NOMO-1 treated with dmso at 0.1 percent for 144 hours (cell line): ENCODE results near the gene MTCH1.
"Not testable (repeated sequence)": the region's sequence is repeated elsewhere in the genome, so short reads cannot be mapped to it uniquely, and the experiment has no call there.

Source experiments
- DNase-seq: peaks from one replicate; lab custom pipeline; 2025; ENCODE audit not compliant: unreplicated experiment; lab: John Stamatoyannopoulos, UW

MTCH1 gene

GRCh38 chr6:36997811-36998722 lies 12.1 kb upstream of the MTCH1 start:
- no peak for DNase-seq

- not testable (repeated sequence) for DNase-seq
These were observed 4.4 kb upstream of the MTCH1 start for GRCh38 chr6:36990401-36990800.

GRCh38 chr6:36989264-36989663 lies 3.3 kb upstream of the MTCH1 start:
- no peak for DNase-seq

- no peak for DNase-seq
These were observed 680 bp upstream of the MTCH1 start for GRCh38 chr6:36986704-36987047.

GRCh38 chr6:36985417-36985807 lies 584 bp downstream of the MTCH1 start:
- DNase-seq, result no peak

- DNase-seq, result no peak
These were observed 1.2 kb downstream of the MTCH1 start for GRCh38 chr6:36984581-36985416.

GRCh38 chr6:36983538-36983937 lies 2.5 kb downstream of the MTCH1 start:
- DNase-seq, result no peak

- DNase-seq, result no peak
These were observed 4.9 kb downstream of the MTCH1 start for GRCh38 chr6:36980876-36981619.

- no peak for DNase-seq
These were observed 5.9 kb downstream of the MTCH1 start for GRCh38 chr6:36980129-36980528.

- DNase-seq, result no peak
These were observed 6.7 kb downstream of the MTCH1 start for GRCh38 chr6:36979347-36979742.

GRCh38 chr6:36978421-36979346 lies 7.3 kb downstream of the MTCH1 start:
- no peak for DNase-seq

GRCh38 chr6:36977470-36977941 lies 8.5 kb downstream of the MTCH1 start:
- no peak for DNase-seq

- DNase-seq, result no peak
These were observed 9.1 kb downstream of the MTCH1 start for GRCh38 chr6:36976931-36977330.

- no peak for DNase-seq
These were observed 9.5 kb downstream of the MTCH1 start for GRCh38 chr6:36976509-36976908.

- no peak for DNase-seq
These were observed 10.1 kb downstream of the MTCH1 start for GRCh38 chr6:36976007-36976264.

GRCh38 chr6:36975231-36976006 lies 10.6 kb downstream of the MTCH1 start:
- no peak for DNase-seq

- no peak for DNase-seq
These were observed 12.3 kb downstream of the MTCH1 start for GRCh38 chr6:36973647-36974046.

GRCh38 chr6:36973190-36973589 lies 12.8 kb downstream of the MTCH1 start:
- no peak for DNase-seq

- no peak for DNase-seq
These were observed 13.9 kb downstream of the MTCH1 start for GRCh38 chr6:36971921-36972673.
